ENCODE results near the gene SSTR5. TPM values are rescaled to one million over a fixed set of nuclear protein-coding genes. Genes with fewer than 3 reads are reported as not detected.

The SSTR5 gene
- total RNA-seq, 6 experiments from 2014 or later = not detected

- Mint-ChIP-seq H3K4me1 (ENCODE audit: low read depth) (no peaks in the 10 kb centered on the region), H3K9me3 (no peaks in the 10 kb centered on the region), H3K27me3 (ENCODE audit: insufficient read depth) (peaks cover 16% of the 10 kb centered on the region; the same call in 1 of the 2 replicates), H3K4me3 (no peak overlapping the region), H3K27ac (no peak overlapping the region), H3K36me3 (ENCODE audit: low read depth) (no peaks in the 10 kb centered on the region)
- no peak for DNase-seq
- TF ChIP-seq CTCF (IDR thresholded peaks at IDR 0.05) = no peak
Measured at GRCh38 chr16:1031666-1032065, 40.9 kb upstream of the SSTR5 start.

- no peak overlapping the region for H3K4me3 Mint-ChIP-seq
- DNase-seq = no peak
- H3K36me3 Mint-ChIP-seq (ENCODE audit: low read depth) = no peaks in the 10 kb centered on the region
- H3K27me3 Mint-ChIP-seq (ENCODE audit: insufficient read depth) = peaks cover 17% of the 10 kb centered on the region; the same call in 1 of the 2 replicates
- no peak overlapping the region for H3K27ac Mint-ChIP-seq
- H3K9me3 Mint-ChIP-seq = no peaks in the 10 kb centered on the region
- H3K4me1 Mint-ChIP-seq (ENCODE audit: low read depth) = no peaks in the 10 kb centered on the region
- TF ChIP-seq CTCF (IDR thresholded peaks at IDR 0.05) = no peak
Measured at GRCh38 chr16:1032607-1033006, 39.9 kb upstream of the SSTR5 start.

- H3K4me1 Mint-ChIP-seq (ENCODE audit: low read depth) = no peaks in the 10 kb centered on the region
- no peak for DNase-seq
- no peaks in the 10 kb centered on the region for H3K36me3 Mint-ChIP-seq (ENCODE audit: low read depth)
- H3K27me3 Mint-ChIP-seq (ENCODE audit: insufficient read depth) = peaks cover 17% of the 10 kb centered on the region
- no peak for TF ChIP-seq CTCF (IDR thresholded peaks at IDR 0.05)
- no peak overlapping the region for H3K4me3 Mint-ChIP-seq
- no peaks in the 10 kb centered on the region for H3K9me3 Mint-ChIP-seq
- H3K27ac Mint-ChIP-seq = no peak overlapping the region
Measured at GRCh38 chr16:1033128-1033679, 39.3 kb upstream of the SSTR5 start.

- H3K36me3 Mint-ChIP-seq (ENCODE audit: low read depth) = no peaks in the 10 kb centered on the region
- no peak overlapping the region for H3K27ac Mint-ChIP-seq
- no peak for DNase-seq
- H3K9me3 Mint-ChIP-seq = no peaks in the 10 kb centered on the region
- no peak overlapping the region for H3K4me3 Mint-ChIP-seq
- H3K27me3 Mint-ChIP-seq (ENCODE audit: insufficient read depth) = peaks cover 12% of the 10 kb centered on the region
- H3K4me1 Mint-ChIP-seq (ENCODE audit: low read depth) = no peaks in the 10 kb centered on the region
- TF ChIP-seq CTCF (IDR thresholded peaks at IDR 0.05) = no peak
Measured at GRCh38 chr16:1034230-1035065, 38.1 kb upstream of the SSTR5 start.

GRCh38 chr16:1035066-1035415 lies 37.5 kb upstream of the SSTR5 start:
- H3K4me3 Mint-ChIP-seq = no peak overlapping the region
- H3K9me3 Mint-ChIP-seq = no peaks in the 10 kb centered on the region
- no peak for TF ChIP-seq CTCF (IDR thresholded peaks at IDR 0.05)
- H3K4me1 Mint-ChIP-seq (ENCODE audit: low read depth) = no peaks in the 10 kb centered on the region
- no peak overlapping the region for H3K27ac Mint-ChIP-seq
- no peak for DNase-seq
- no peaks in the 10 kb centered on the region for H3K36me3 Mint-ChIP-seq (ENCODE audit: low read depth)
- H3K27me3 Mint-ChIP-seq (ENCODE audit: insufficient read depth) = peaks cover 8% of the 10 kb centered on the region
